Body of pancreas (tissue), 4 donors: Measurements from ENCODE around the gene UGT3A1. TPM values are rescaled to one million over a fixed set of nuclear protein-coding genes. Genes with fewer than 3 reads are reported as not detected.

Source experiments
- ATAC-seq: fragments of 150-250 bp; one replicate; pipeline ENCODE4 v1.9.1; 2016
- DNase-seq, 4 donors: peaks; one replicate each; pipeline ENCODE4 v3.0.0-alpha.2; 2019
- H3K27ac ChIP-seq, 4 donors: fragments of 200-600 bp; sonication (generic); 1 replicate in 3 of 4; 2 replicates in 1 of 4; pipeline versions ENCODE4 v1.5.1 to v1.6.1; 2016 to 2019; ENCODE audit warnings: mild to moderate bottlenecking in 1 of 4, mixed read lengths in 1 of 4, moderate library complexity in 1 of 4
- H3K27me3 ChIP-seq, 2 donors: fragments of 200-600 bp; sonication (generic); one replicate each; pipeline ENCODE4 v1.6.0; 2016; ENCODE audit warnings: mild to moderate bottlenecking in 1 of 2
- H3K36me3 ChIP-seq, 2 donors: fragments of 200-600 bp; sonication (generic); replicated peaks in 1 of 2; 2 replicates each; pipeline ENCODE4 v1.5.1; 2016; ENCODE audit warnings: low read depth in 2 of 2; ENCODE audit not compliant: insufficient read depth in 1 of 2
- H3K4me1 ChIP-seq: fragments of 200-600 bp; sonication (generic); one replicate; pipeline ENCODE4 v1.6.0; 2016
- H3K4me3 ChIP-seq, 2 donors: fragments of 200-600 bp; sonication (generic); 1 replicate in 1 of 2; 2 replicates in 1 of 2; pipeline ENCODE4 v1.5.1; 2016 to 2019
- H3K9me3 ChIP-seq, 3 donors: fragments of 200-600 bp; sonication (generic); 1 replicate in 2 of 3; 2 replicates in 1 of 3; pipeline ENCODE4 v1.5.1; 2016
- CTCF ChIP-seq, 7 experiments: fragments of 450-650 bp in 4 of 7; fragments of 200-600 bp in 3 of 7; sonication (generic) in 3 of 7; IDR thresholded peaks; one replicate each; pipeline ENCODE4 v1.5.1; 2016 to 2019; ENCODE audit warnings: antibody characterized with exemption in 7 of 7
- POLR2A ChIP-seq, 3 donors: fragments of 450-650 bp; IDR thresholded peaks; one replicate each; pipeline ENCODE4 v1.6.1; 2016; ENCODE audit warnings: antibody characterized with exemption in 3 of 3, mild to moderate bottlenecking in 2 of 3
- WGBS, 2 donors: methylation state at CpG; one replicate each; pipeline ENCODE4 v1.1.5; 2017; 5-methylcytosine and 5-hydroxymethylcytosine counted together
- intact Hi-C: fragments of 100-400 bp; cut with DNase I; formaldehyde crosslinking; loops from one replicate; pipeline ENCODE4 v1.15.1; 2023
- total RNA-seq, 2 donors: library from RNA; depleted of rRNA; stranded (reverse); fragments of >200 nt; gene quantifications; one replicate each; pipeline ENCODE4 v1.1.0, GENCODE V29; 2016

The UGT3A1 gene
- total RNA-seq, 2 donors from 2014 or later: not detected

DNA sequence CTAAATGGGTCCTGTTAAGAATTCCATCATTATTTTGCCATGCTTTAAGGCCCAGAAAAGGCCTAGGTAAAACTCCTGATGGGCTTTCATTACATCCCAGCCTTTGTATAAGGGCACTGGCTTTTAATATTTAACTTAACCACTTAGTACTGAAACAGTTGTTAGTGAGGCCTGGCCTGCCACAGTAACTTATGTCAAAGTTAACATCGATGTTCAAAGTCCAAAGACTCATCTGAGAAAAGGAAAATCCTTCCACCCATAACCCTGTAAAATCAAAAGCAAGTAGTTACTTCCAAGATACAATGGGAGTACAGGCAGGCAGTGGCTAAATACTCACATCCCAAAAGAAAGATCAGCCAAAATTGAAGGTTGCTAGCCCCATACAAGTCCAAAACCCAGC lies 15.0 kb upstream of the UGT3A1 start:
- no peaks in the 10 kb centered on the region for H3K4me1 ChIP-seq
- H3K9me3 ChIP-seq: peaks cover 0 to 5% (median 0%) of the 10 kb centered on the region in 3 donors
- ATAC-seq (no peak), DNase-seq (no peak)
- H3K4me3 ChIP-seq: no peak overlapping the region
- intact Hi-C loops: no loop called here
- TF ChIP-seq CTCF (IDR thresholded peaks at IDR 0.05) (no peak), POLR2A (IDR thresholded peaks at IDR 0.05) (no peak)
- WGBS, 2 donors: 67 to 82% methylated on average over 1 of the region's 1 CpG
- no peak overlapping the region for H3K27ac ChIP-seq
- H3K27me3 ChIP-seq: no peaks in the 10 kb centered on the region
- H3K36me3 ChIP-seq: no peaks in the 10 kb centered on the region

DNA sequence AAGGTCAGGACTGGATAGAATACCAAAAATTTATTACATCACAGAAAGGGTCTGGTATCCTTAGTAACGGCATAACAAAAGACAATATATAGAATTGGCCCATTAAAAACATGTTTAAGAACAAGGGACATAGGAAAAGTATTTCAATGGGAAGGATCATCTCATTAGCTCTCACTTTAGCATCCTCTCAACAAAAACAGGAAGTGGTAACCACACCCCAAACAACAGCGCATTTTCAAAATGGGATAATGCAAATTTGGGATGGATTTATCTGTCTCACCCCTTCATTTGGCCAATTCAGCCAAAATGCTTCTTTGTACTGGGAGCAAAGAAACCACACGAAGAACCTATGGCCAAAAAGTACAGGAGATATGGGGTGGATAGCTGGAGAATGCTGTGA lies 9.8 kb upstream of the UGT3A1 start:
- no peaks in the 10 kb centered on the region for H3K4me1 ChIP-seq
- TF ChIP-seq POLR2A (IDR thresholded peaks at IDR 0.05): no peak
- intact Hi-C loops: no loop called here
- no peaks in the 10 kb centered on the region for H3K36me3 ChIP-seq
- 70 to 78% methylated on average over 3 of the region's 3 CpGs for WGBS, 2 donors
- H3K4me3 ChIP-seq: no peak overlapping the region
- H3K9me3 ChIP-seq: no peaks in the 10 kb centered on the region
- DNase-seq (no peak), ATAC-seq (no peak)
- no peaks in the 10 kb centered on the region for H3K27me3 ChIP-seq
- no peak overlapping the region for H3K27ac ChIP-seq

- Histone ChIP-seq H3K4me3 (no peak overlapping the region), H3K27me3 (no peaks in the 10 kb centered on the region), H3K27ac (no peak overlapping the region), H3K36me3 (no peaks in the 10 kb centered on the region), H3K9me3 (no peaks in the 10 kb centered on the region), H3K4me1 (no peaks in the 10 kb centered on the region)
- no peak for DNase-seq
- ATAC-seq: no peak
- 35 to 50% methylated on average over 1 of the region's 1 CpG for WGBS, 2 donors
- intact Hi-C loops: no loop called here
- TF ChIP-seq POLR2A (IDR thresholded peaks at IDR 0.05) (no peak), CTCF (IDR thresholded peaks at IDR 0.05) (no peak)
Observed at GRCh38 chr5:35999547-35999946, 8.4 kb upstream of the UGT3A1 start.

DNA sequence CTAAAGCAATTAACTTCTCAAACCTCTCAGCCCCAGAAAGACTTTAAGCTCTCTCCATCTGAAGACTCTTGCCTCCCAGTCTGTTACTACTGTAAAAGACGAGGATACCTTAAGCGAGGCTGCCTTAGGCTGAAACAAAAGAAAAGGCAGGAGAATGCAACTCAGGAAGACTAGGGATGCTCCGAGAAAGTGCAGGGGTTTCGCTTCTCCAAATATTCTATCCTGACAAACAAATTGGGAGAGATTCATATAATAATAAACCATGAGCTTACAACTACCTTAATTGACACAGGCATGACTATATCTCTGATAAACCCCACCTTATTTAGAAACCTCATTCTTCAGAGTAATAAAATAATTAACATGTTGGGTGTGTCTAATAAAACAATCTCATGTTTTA lies 4.9 kb upstream of the UGT3A1 start:
- intact Hi-C loops: no loop called here
- TF ChIP-seq POLR2A (IDR thresholded peaks at IDR 0.05) (no peak), CTCF (IDR thresholded peaks at IDR 0.05) (no peak)
- 74 to 81% methylated on average over 4 of the region's 4 CpGs for WGBS, 2 donors

GRCh38 chr5:35990520-35990919 lies 670 bp downstream of the UGT3A1 start:
- intact Hi-C loops: no loop called here
- 31 to 35% methylated on average over 10 to 12 of the region's 12 CpGs for whole genome bisulfite sequencing, 2 donors
- no peak for ATAC-seq
- H3K4me3 ChIP-seq: no peak overlapping the region
- no peaks in the 10 kb centered on the region for H3K9me3 ChIP-seq
- no peak for TF ChIP-seq CTCF (IDR thresholded peaks at IDR 0.05)
- TF ChIP-seq POLR2A (IDR thresholded peaks at IDR 0.05): no peak
- no peaks in the 10 kb centered on the region for H3K4me1 ChIP-seq
- H3K27ac ChIP-seq: no peak overlapping the region
- H3K36me3 ChIP-seq: no peaks in the 10 kb centered on the region
- DNase-seq: no peak
- H3K27me3 ChIP-seq: no peaks in the 10 kb centered on the region

More for the DNA sequence above, 4.9 kb upstream of the UGT3A1 start:
- Histone ChIP-seq H3K4me1 (no peaks in the 10 kb centered on the region), H3K27ac (no peak overlapping the region), H3K36me3 (no peaks in the 10 kb centered on the region), H3K9me3 (no peaks in the 10 kb centered on the region), H3K27me3 (no peaks in the 10 kb centered on the region), H3K4me3 (no peak overlapping the region)
- DNase-seq (no peak), ATAC-seq (no peak)
